A204.1 (cell line): ENCODE measurements around the gene EPHA7.

ENCODE experiments used
- FAIRE-seq: peaks from 2 replicates; lab custom pipeline; 2012; peaks lifted over from hg19 to GRCh38; lab: Jason Lieb, UNC

EPHA7 gene

GRCh38 chr6:93419304-93420162, at the start of gene EPHA7:
EPHA7 (minus strand) TSS chr6:93419559; CDS start chr6:93419341, 218 bp downstream.
- no peak for FAIRE-seq

DNA sequence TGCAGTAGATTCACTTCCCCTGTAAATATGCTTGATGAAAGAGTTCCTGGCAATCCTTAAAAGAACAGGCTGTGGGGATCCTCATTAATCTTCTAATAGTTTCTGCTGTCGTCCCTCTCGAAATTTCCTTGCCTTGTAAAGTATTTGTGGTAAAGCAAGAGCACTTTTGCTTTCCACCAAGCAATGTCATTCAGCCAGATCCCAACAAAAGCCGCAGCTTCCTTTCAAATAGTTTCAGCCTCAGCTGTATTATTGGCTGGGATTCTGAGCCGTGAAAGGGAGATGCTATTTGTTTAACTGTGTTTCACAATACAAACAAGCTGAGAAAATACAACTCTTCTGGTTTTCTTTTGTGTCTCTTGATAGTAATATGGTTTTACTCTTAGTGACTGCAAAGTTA, 48.9 kb upstream of the EPHA7 start:
- no peak for FAIRE-seq

DNA sequence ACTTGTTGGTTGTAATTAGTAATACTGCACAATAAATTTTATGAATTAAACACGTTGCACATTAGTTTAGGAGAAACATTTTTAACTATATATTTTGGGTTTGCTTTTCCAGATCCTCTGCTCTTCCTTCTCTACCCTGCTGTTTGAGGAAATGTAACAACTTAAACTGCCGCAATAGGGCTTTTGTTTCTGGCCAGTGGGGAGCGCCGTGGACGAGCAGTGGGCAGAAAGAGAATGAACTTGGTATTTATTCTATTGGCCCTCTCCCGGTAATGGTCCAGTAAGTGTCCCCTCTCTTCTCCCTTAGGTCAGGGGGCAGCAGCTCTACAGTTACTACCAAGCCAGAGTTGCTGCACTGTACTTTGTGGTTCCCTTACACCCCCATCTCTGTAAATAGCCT, 35.2 kb upstream of the EPHA7 start:
- FAIRE-seq, result peak; percentile 64

DNA sequence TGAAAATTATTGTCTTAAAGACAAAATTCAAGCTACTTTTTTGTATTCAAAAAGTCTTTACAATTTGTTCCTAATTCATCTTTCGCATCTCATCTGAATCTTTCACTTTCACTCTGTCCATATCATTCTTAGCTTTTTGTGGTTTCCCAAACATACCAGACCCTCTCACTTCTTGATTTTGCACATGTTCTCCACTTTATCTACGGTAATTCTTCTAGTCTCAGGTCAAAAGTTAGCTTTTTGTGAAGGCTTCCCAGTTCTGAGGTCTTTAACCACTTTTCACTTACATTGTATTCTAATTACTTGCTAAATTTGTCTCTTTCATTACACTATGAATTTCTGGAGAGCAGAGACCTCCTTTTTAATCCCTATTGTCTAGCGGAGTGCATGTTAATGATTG, 34.6 kb upstream of the EPHA7 start:
- no peak for FAIRE-seq

DNA sequence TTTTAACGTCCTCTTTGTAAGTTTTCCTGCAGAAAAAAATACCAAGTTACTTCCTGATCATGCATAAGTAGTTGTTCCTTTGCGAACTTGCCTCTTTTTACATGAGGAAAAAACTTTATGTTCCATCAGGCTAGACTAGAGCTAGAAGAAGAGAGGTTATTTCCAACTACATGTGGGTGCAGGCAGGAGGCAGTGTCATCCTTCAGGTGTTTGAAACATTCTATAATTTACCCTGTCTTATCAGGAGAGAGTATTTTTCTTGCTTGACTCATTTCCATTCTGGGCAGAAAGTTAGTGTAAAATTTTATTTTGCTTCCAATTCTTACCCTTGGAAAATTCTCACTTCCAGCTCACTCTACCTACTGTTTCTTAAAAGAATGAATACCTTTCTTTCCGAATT, 28.5 kb upstream of the EPHA7 start:
- no peak for FAIRE-seq

DNA sequence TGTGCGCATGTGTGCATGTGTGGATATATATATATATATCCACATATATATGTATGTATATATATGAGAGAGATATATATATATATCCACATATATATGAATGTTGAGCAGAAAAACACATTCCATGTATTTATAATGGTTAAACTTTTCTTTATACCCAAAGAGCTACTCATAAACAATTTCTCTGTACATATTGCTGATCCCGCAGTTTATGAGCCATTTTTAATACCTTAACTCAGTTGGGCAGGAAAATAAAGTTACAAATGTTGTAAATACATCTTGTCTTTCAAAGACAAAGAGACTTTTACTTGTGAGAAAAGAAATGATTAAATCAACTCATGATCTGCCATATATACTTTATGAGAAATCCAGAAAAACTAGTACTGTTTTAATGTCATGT, 18.1 kb upstream of the EPHA7 start:
- FAIRE-seq, result no peak

DNA sequence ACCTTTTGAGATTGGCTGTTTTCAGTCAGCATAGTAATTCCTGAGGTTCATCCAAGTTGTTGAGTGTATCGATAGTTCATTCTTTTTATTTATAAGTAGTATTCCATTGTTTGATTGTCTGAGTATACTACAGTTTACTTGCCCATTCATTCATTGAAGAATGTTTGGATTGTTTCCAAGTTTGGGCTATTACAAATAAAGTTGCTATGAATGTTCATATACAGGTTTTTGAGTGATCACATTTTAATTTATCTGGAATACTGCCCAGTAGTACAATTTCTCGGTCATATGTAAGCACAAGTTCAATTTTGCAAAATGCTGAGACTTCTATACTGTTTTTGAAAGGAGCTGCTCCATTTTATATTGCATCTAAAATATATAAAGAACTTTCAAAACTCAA, 14.2 kb upstream of the EPHA7 start:
- no peak for FAIRE-seq

DNA sequence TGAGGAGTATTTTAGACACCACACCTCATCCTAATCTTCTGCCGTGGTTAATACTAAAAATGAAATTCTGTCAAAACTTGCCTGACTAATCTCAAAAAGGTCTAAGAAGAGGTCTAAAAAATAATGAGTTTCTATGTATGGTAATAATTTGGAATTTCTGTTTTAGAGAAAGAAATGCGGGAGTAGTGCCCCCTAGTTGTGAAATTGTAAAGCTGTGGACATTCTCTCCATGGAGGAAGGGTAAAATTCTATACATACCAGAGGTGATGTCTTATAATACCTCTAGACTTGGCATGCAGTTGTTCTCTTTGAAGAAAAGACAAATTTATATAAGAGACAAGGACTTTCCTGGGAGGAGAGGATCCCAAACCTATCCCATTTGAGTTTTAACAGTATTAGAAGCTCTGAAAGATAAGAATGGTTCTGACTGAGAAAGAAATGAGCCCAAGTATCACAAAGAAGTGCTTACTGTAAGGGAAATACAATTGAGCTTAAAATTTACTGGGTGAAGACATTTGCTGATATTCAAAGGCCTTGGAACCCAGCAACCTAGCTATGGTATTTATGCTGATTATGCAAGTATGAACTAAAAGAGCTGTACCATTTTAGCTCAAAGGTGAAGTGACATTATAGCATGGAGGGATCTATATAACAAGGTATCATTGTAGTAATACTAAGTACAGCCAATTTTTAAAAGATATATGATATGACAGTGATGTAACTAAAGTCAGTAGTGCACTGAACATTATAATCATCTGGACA, 5.1 kb upstream of the EPHA7 start:
- FAIRE-seq, result peak; percentile 3

DNA sequence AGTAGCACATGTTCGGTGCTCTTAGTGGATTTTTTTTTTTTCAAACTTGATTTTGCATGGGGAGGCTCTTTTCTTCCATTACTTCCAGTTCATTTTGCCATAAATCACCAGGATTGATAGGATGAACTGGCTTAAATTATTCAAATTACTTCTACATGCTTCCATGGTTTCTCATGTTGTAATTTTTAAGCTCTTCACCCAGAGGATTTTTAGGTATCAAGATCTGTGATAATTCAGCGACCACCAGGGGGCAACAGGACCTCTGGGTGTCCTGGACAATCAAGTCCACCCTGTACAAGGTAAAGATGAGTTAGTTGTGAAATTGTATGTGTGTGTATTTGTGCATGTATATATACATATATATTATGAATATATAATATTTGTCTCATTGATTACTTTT, 4.2 kb upstream of the EPHA7 start:
- FAIRE-seq, result peak; percentile 11

DNA sequence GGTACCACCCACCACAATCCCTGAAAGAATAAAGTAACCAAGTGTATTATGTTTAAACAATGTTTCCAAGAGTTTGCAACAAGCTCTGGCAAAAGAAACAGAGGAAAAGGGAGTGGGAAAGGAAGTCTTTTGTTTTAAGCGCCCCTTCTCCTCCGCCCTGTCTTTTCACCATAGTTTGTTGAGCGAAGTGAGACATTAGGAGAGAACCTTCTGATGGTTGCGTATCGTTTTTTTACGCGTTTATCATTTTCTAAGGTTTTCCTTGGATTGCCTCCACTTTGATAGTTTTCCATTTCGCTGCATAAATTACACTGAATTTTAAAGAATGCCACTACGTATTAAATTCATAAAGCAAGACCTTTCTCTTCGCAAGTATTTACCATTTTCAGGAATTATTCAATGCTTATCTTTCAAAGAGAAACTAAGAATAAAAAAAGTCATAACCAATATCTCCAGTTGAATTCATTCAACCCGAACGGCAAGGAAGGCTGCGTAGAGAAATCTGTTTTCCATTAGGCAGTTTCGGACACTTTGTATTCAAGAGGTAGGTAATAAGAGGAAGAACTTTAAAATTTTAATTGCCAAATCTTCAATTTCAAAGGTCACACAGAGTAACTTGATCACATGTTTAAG, 920 bp upstream of the EPHA7 start:
- FAIRE-seq, result no peak

GRCh38 chr6:93418408-93419303, 703 bp downstream of the EPHA7 start:
- FAIRE-seq, result no peak

GRCh38 chr6:93418033-93418407, 1.3 kb downstream of the EPHA7 start:
- no peak for FAIRE-seq

DNA sequence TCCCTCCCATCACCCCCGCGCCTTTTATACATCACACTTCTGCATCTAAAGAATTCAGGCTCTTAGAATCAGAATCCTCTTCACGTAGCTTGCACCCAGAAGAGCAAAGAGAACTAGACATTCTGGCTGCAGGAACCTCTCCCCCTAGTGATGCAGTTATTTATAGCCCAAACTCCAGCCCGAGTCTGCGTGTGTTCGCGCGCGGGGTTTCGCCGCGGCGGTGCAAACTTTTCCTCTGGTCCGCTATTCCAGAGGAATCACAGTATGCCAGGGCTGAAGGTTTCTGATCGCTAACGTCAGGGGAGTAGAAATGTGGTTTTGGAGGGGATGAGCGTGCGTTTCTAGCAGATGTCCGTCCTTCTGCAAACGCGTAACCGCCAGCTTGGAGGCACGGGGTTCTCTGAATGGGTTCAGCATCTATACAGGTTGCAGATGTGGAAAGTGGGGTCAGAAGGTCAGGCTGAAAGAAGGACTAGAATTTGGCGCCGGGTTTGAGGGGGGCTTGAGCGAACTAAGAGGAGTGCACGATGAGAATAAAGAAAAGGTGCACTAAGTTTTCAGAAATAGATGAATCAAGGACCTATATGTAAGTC, 1.8 kb downstream of the EPHA7 start:
- no peak for FAIRE-seq

DNA sequence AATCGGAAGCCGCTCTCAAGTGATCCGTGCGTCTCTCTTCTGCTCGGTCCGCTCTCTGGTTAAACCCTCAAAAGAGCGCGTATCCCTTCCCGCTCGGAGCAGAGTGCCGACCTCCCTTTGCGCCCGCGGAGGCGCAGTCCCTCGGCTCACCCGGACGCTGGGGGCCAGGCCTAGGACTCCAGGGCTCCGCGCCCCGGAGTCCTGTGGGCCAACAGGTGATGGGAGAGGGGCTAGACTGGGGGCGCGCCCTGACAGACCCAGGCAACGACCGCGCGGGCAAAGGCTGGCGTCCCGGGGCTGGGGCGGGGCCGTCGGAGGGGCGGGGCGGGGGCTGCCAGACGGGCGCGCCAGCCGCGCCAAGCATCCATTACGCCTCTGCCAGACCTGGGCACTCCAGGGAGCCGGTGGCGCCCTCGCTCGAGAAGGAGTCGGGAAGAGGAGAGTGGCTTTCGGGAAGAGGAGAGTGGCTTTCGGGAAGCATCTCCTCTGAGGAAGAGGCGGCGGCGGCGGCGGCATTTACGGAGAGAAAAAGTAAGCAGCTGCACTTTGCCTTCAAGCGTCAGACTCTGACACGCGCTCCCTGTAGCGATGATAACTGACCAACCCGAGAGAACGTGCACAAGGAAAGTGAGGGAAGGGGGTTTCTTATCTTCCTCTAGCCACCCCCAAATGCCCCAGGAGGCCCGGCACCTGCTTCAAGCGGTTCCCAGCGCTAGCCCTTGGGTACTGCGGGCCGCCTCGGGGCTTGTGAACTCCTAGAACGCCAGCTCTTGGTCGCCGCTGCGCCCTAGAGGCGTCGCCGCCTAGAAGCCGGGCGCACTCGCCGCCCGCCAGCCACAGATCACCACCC, 2.6 kb downstream of the EPHA7 start:
- no peak for FAIRE-seq

- FAIRE-seq, result no peak
Observed at GRCh38 chr6:93413190-93413589, 6.2 kb downstream of the EPHA7 start.

GRCh38 chr6:93412452-93412851, 6.9 kb downstream of the EPHA7 start:
- FAIRE-seq, result no peak

GRCh38 chr6:93407186-93407585, 12.2 kb downstream of the EPHA7 start:
- FAIRE-seq, result no peak

DNA sequence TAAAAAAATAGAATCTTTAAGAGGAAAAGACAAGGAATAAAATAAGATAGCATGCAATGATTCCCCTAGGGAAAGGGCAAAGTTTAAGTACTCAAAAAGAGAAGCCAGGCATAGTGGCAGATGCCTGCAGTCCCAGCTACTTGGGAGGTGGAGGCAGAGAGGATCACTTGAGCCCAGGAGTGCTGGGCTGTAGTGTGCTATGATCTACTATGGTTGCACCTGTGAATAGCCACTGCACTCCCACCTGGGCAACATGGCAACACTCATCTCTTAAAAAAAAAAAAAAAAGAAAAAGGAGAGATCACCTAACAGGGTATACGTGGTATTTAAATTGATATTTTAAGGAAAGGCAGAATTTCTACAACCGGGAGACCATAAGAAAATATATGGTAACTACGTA, 16.0 kb downstream of the EPHA7 start:
- FAIRE-seq, result no peak

DNA sequence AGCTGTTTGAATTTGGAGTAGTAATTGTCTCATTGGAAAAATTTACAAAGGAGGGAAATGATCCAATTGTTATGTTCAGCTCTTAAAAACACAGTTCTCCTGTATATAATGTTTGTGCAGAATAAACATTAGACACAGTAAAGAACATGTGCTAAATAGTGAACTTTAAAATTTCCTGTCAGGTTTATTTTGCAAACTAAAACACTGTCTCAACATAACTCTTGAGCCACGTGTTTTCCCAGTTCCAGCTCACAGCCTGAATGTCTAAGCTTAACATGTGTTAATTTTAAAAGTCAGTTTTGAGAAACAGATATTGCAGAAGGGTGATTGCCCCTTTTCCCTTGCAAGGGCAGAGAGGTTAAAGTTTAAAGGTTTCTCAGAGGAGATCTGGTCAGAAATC, 20.6 kb downstream of the EPHA7 start:
- no peak for FAIRE-seq

DNA sequence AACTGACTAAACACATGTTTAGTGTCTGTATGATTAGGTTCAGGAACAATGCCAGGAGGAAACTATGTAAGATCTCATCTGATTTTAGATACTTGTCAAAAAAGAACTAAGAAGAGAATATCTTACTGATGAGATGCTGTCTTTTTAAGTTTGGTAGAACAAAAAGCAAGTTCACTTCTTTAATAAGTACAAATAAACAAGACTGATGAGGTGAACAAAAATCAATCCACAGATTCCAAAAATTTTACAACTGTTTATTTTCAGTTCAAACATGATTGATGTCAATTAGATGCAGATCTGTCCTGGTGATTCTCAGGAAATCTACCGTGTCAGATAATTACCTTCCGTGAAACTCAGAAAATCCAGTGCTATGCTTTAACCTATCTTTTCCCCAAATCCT, 24.9 kb downstream of the EPHA7 start:
- no peak for FAIRE-seq

- no peak for FAIRE-seq
Observed at GRCh38 chr6:93393554-93394074, 25.7 kb downstream of the EPHA7 start.
